Stimulated activated effector memory CD8-positive, alpha-beta T cell treated with anti-CD3 and anti-CD28 coated beads, Interleukin-12 subunit alpha, Interleukin-12 subunit beta, amount 100 ng/mL, for 72 hours (primary cell): Measurements from ENCODE around the gene TMEM178B.
A peak's percentile ranks its signal among the peaks of the same experiment; 100 is the strongest.

Experiments
- ATAC-seq: fragments of 150-1000 bp; cut with Tn5 transposase; 2 replicates; pipeline ENCODE4 v1.10.0; 2021
- DNase-seq, 2 donors: peaks; one replicate each; pipeline ENCODE4 v3.0.0; 2021 to 2022; ENCODE audit warnings: low spot score in 2 of 2
- H3K27ac Mint-ChIP-seq: one replicate; pipeline ENCODE4 v1.8.0; 2022; ENCODE audit warnings: mild to moderate bottlenecking, mixed read lengths
- H3K36me3 Mint-ChIP-seq: one replicate; pipeline ENCODE4 v1.8.0; 2022; ENCODE audit warnings: mild to moderate bottlenecking, mixed read lengths
- H3K4me1 Mint-ChIP-seq: one replicate; pipeline ENCODE4 v1.8.0; 2022; ENCODE audit warnings: mixed read lengths
- H3K4me3 Mint-ChIP-seq: one replicate; pipeline ENCODE4 v1.8.0; 2022; ENCODE audit warnings: mild to moderate bottlenecking, mixed read lengths
- H3K9me3 Mint-ChIP-seq: one replicate; pipeline ENCODE4 v1.8.0; 2022; ENCODE audit warnings: mixed read lengths

Gene TMEM178B

GRCh38 chr7:141232286-141233051, 158.6 kb downstream of the TMEM178B start:
- H3K36me3 Mint-ChIP-seq = no peaks in the 10 kb centered on the region
- no peak overlapping the region for H3K27ac Mint-ChIP-seq
- no peaks in the 10 kb centered on the region for H3K9me3 Mint-ChIP-seq
- H3K4me3 Mint-ChIP-seq = no peak overlapping the region
- DNase-seq (no peak), ATAC-seq (no peak)
- no peaks in the 10 kb centered on the region for H3K4me1 Mint-ChIP-seq

GRCh38 chr7:141234335-141235105, 160.7 kb downstream of the TMEM178B start:
- no peaks in the 10 kb centered on the region for H3K4me1 Mint-ChIP-seq
- ATAC-seq = no peak
- no peaks in the 10 kb centered on the region for H3K9me3 Mint-ChIP-seq
- no peak for DNase-seq
- H3K4me3 Mint-ChIP-seq = no peak overlapping the region
- no peaks in the 10 kb centered on the region for H3K36me3 Mint-ChIP-seq
- H3K27ac Mint-ChIP-seq = no peak overlapping the region

- Mint-ChIP-seq H3K27ac (no peak overlapping the region), H3K36me3 (no peaks in the 10 kb centered on the region), H3K4me3 (no peak overlapping the region), H3K4me1 (no peaks in the 10 kb centered on the region), H3K9me3 (no peaks in the 10 kb centered on the region)
- ATAC-seq (no peak), DNase-seq (no peak)
Observed at GRCh38 chr7:141235656-141236055, 161.8 kb downstream of the TMEM178B start.

GRCh38 chr7:141238596-141239243, 164.9 kb downstream of the TMEM178B start:
- H3K36me3 Mint-ChIP-seq = no peaks in the 10 kb centered on the region
- ATAC-seq (peak; percentile 32), DNase-seq (no peak)
- no peak overlapping the region for H3K27ac Mint-ChIP-seq
- H3K9me3 Mint-ChIP-seq = no peaks in the 10 kb centered on the region
- H3K4me3 Mint-ChIP-seq = no peak overlapping the region
- no peaks in the 10 kb centered on the region for H3K4me1 Mint-ChIP-seq

GRCh38 chr7:141239661-141240060, 165.8 kb downstream of the TMEM178B start:
- Mint-ChIP-seq H3K9me3 (no peaks in the 10 kb centered on the region), H3K4me3 (no peak overlapping the region), H3K27ac (no peak overlapping the region), H3K4me1 (no peaks in the 10 kb centered on the region), H3K36me3 (no peaks in the 10 kb centered on the region)
- ATAC-seq (no peak), DNase-seq (no peak)

GRCh38 chr7:141242568-141242967, 168.7 kb downstream of the TMEM178B start:
- H3K27ac Mint-ChIP-seq = no peak overlapping the region
- H3K4me3 Mint-ChIP-seq = no peak overlapping the region
- DNase-seq (no peak), ATAC-seq (no peak)
- H3K4me1 Mint-ChIP-seq = no peaks in the 10 kb centered on the region
- H3K36me3 Mint-ChIP-seq = no peaks in the 10 kb centered on the region
- H3K9me3 Mint-ChIP-seq = no peaks in the 10 kb centered on the region

- no peak for ATAC-seq
- no peak overlapping the region for H3K4me3 Mint-ChIP-seq
Observed at GRCh38 chr7:141243368-141243767, 169.5 kb downstream of the TMEM178B start.

GRCh38 chr7:141244435-141244834, 170.6 kb downstream of the TMEM178B start:
- Mint-ChIP-seq H3K36me3 (no peaks in the 10 kb centered on the region), H3K4me1 (no peaks in the 10 kb centered on the region), H3K4me3 (no peak overlapping the region), H3K27ac (no peak overlapping the region), H3K9me3 (no peaks in the 10 kb centered on the region)
- DNase-seq = no peak
- ATAC-seq = no peak

More at GRCh38 chr7:141243368-141243767, 169.5 kb downstream of the TMEM178B start:
- no peak for DNase-seq
- Mint-ChIP-seq H3K36me3 (no peaks in the 10 kb centered on the region), H3K9me3 (no peaks in the 10 kb centered on the region), H3K27ac (no peak overlapping the region), H3K4me1 (no peaks in the 10 kb centered on the region)

- Mint-ChIP-seq H3K4me1 (no peaks in the 10 kb centered on the region), H3K4me3 (no peak overlapping the region), H3K36me3 (no peaks in the 10 kb centered on the region), H3K9me3 (no peaks in the 10 kb centered on the region), H3K27ac (no peak overlapping the region)
- ATAC-seq (no peak), DNase-seq (no peak)
Observed at GRCh38 chr7:141246426-141246825, 172.6 kb downstream of the TMEM178B start.

GRCh38 chr7:141251180-141251579, 177.3 kb downstream of the TMEM178B start:
- H3K4me3 Mint-ChIP-seq = no peak overlapping the region
- DNase-seq (no peak), ATAC-seq (no peak)
- H3K4me1 Mint-ChIP-seq = no peaks in the 10 kb centered on the region
- H3K9me3 Mint-ChIP-seq = no peaks in the 10 kb centered on the region
- H3K36me3 Mint-ChIP-seq = no peaks in the 10 kb centered on the region
- H3K27ac Mint-ChIP-seq = no peak overlapping the region

GRCh38 chr7:141251957-141252356, 178.1 kb downstream of the TMEM178B start:
- DNase-seq (no peak), ATAC-seq (no peak)
- Mint-ChIP-seq H3K36me3 (no peaks in the 10 kb centered on the region), H3K27ac (no peak overlapping the region), H3K9me3 (no peaks in the 10 kb centered on the region), H3K4me3 (no peak overlapping the region), H3K4me1 (no peaks in the 10 kb centered on the region)

GRCh38 chr7:141257597-141257996, 183.7 kb downstream of the TMEM178B start:
- Mint-ChIP-seq H3K36me3 (no peaks in the 10 kb centered on the region), H3K27ac (no peak overlapping the region), H3K9me3 (peaks cover 6% of the 10 kb centered on the region), H3K4me1 (no peaks in the 10 kb centered on the region), H3K4me3 (no peak overlapping the region)
- ATAC-seq = no peak
- DNase-seq = no peak

GRCh38 chr7:141258559-141258958, 184.7 kb downstream of the TMEM178B start:
- Mint-ChIP-seq H3K9me3 (peaks cover 6% of the 10 kb centered on the region), H3K4me3 (no peak overlapping the region), H3K4me1 (no peaks in the 10 kb centered on the region), H3K36me3 (no peaks in the 10 kb centered on the region), H3K27ac (no peak overlapping the region)
- DNase-seq = no peak
- no peak for ATAC-seq

GRCh38 chr7:141262101-141263090, 188.5 kb downstream of the TMEM178B start:
- no peaks in the 10 kb centered on the region for H3K4me1 Mint-ChIP-seq
- ATAC-seq = no peak
- no peak for DNase-seq
- peaks cover 6% of the 10 kb centered on the region for H3K9me3 Mint-ChIP-seq
- H3K36me3 Mint-ChIP-seq = no peaks in the 10 kb centered on the region
- H3K27ac Mint-ChIP-seq = no peak overlapping the region
- H3K4me3 Mint-ChIP-seq = no peak overlapping the region

GRCh38 chr7:141263508-141263907, 189.6 kb downstream of the TMEM178B start:
- Mint-ChIP-seq H3K4me1 (no peaks in the 10 kb centered on the region), H3K9me3 (peaks cover 6% of the 10 kb centered on the region), H3K27ac (no peak overlapping the region), H3K36me3 (no peaks in the 10 kb centered on the region), H3K4me3 (no peak overlapping the region)
- DNase-seq (no peak), ATAC-seq (peak; percentile 28)
